Neural crest cell (in vitro differentiated cells): Measurements from ENCODE around the gene CCSER2. TPM values are rescaled to one million over a fixed set of nuclear protein-coding genes. Genes with fewer than 3 reads are reported as not detected.
"Not testable (repeated sequence)": the region's sequence is repeated elsewhere in the genome, so short reads cannot be mapped to it uniquely, and the experiment has no call there.

Experiments
- DNase-seq: peaks from one replicate; pipeline ENCODE4 v3.0.0; 2021; ENCODE audit warnings: low read depth, mixed read lengths, low spot score
- H3K27ac Mint-ChIP-seq: one replicate; pipeline ENCODE4 v1.8.0; 2021; ENCODE audit warnings: mild to moderate bottlenecking, mixed read lengths; ENCODE audit not compliant: unreplicated experiment
- H3K27me3 Mint-ChIP-seq: 2 replicates; pipeline ENCODE4 v1.8.0; 2021; ENCODE audit warnings: low read depth, mild to moderate bottlenecking, mixed read lengths
- H3K36me3 Mint-ChIP-seq: 2 replicates; pipeline ENCODE4 v1.8.0; 2021; ENCODE audit warnings: low read depth, mild to moderate bottlenecking, mixed read lengths
- H3K4me1 Mint-ChIP-seq: 2 replicates; pipeline ENCODE4 v1.8.0; 2021; ENCODE audit warnings: mixed read lengths
- H3K4me3 Mint-ChIP-seq: one replicate; pipeline ENCODE4 v1.8.0; 2021; ENCODE audit warnings: mild to moderate bottlenecking, mixed read lengths
- H3K9me3 Mint-ChIP-seq: 2 replicates; pipeline ENCODE4 v1.8.0; 2021; ENCODE audit warnings: mixed read lengths
- CTCF ChIP-seq: fragments of 200-600 bp; sonication (generic); conservative IDR thresholded peaks from 2 replicates; pipeline ENCODE4 v1.5.0; 2021; ENCODE audit warnings: antibody characterized with exemption, mild to moderate bottlenecking
- total RNA-seq: library from RNA; stranded (reverse); gene quantifications from 2 replicates; pipeline ENCODE4 v1.2.1, GENCODE V29; 2021

Gene CCSER2
- total RNA-seq, 1 donor from 2014 or later, result 37.5 TPM

- no peak for DNase-seq
- H3K27ac Mint-ChIP-seq, result no peak overlapping the region
Measured at GRCh38 chr10:84447701-84448400, 119.5 kb downstream of the CCSER2 start.

GRCh38 chr10:84449351-84449750 lies 121.0 kb downstream of the CCSER2 start:
- not testable (repeated sequence) for DNase-seq, H3K9me3 Mint-ChIP-seq, H3K36me3 Mint-ChIP-seq, H3K4me3 Mint-ChIP-seq, H3K4me1 Mint-ChIP-seq, H3K27ac Mint-ChIP-seq, H3K27me3 Mint-ChIP-seq

More at GRCh38 chr10:84447701-84448400, 119.5 kb downstream of the CCSER2 start:
- H3K4me1 Mint-ChIP-seq, result peaks cover 5% of the 10 kb centered on the region
- H3K27me3 Mint-ChIP-seq, result no peaks in the 10 kb centered on the region
- TF ChIP-seq CTCF, result no peak
- H3K4me3 Mint-ChIP-seq, result no peak overlapping the region
- H3K36me3 Mint-ChIP-seq, result peaks cover 14% of the 10 kb centered on the region
- peaks cover 2% of the 10 kb centered on the region for H3K9me3 Mint-ChIP-seq

- no peak for TF ChIP-seq CTCF
- H3K27me3 Mint-ChIP-seq, result no peaks in the 10 kb centered on the region
Measured at GRCh38 chr10:84452003-84452402, 123.6 kb downstream of the CCSER2 start.

GRCh38 chr10:84453303-84453702 lies 124.9 kb downstream of the CCSER2 start:
- H3K27me3 Mint-ChIP-seq, result no peaks in the 10 kb centered on the region
- no peak overlapping the region for H3K4me3 Mint-ChIP-seq
- no peak for TF ChIP-seq CTCF
- H3K27ac Mint-ChIP-seq, result no peak overlapping the region
- peaks cover 17% of the 10 kb centered on the region for H3K4me1 Mint-ChIP-seq
- H3K36me3 Mint-ChIP-seq, result peaks cover 17% of the 10 kb centered on the region
- peaks cover 5% of the 10 kb centered on the region for H3K9me3 Mint-ChIP-seq
- DNase-seq, result no peak

More at GRCh38 chr10:84452003-84452402, 123.6 kb downstream of the CCSER2 start:
- H3K4me3 Mint-ChIP-seq, result no peak overlapping the region
- peaks cover 17% of the 10 kb centered on the region for H3K4me1 Mint-ChIP-seq
- peaks cover 15% of the 10 kb centered on the region for H3K36me3 Mint-ChIP-seq
- no peak overlapping the region for H3K27ac Mint-ChIP-seq
- DNase-seq, result no peak
- H3K9me3 Mint-ChIP-seq, result no peaks in the 10 kb centered on the region

- Mint-ChIP-seq H3K36me3 (peaks cover 28% of the 10 kb centered on the region), H3K9me3 (peaks cover 10% of the 10 kb centered on the region), H3K4me1 (peaks cover 17% of the 10 kb centered on the region), H3K27ac (no peak overlapping the region), H3K4me3 (no peak overlapping the region), H3K27me3 (no peaks in the 10 kb centered on the region)
- no peak for TF ChIP-seq CTCF
- DNase-seq, result no peak
Measured at GRCh38 chr10:84456126-84456525, 127.7 kb downstream of the CCSER2 start.

GRCh38 chr10:84460520-84460919 lies 132.1 kb downstream of the CCSER2 start:
- Mint-ChIP-seq H3K27me3 (no peaks in the 10 kb centered on the region), H3K36me3 (peaks cover 28% of the 10 kb centered on the region), H3K27ac (no peak overlapping the region), H3K4me1 (peaks cover 11% of the 10 kb centered on the region), H3K9me3 (peaks cover 10% of the 10 kb centered on the region), H3K4me3 (no peak overlapping the region)
- no peak for DNase-seq
- TF ChIP-seq CTCF, result no peak
